Osteoblast (primary cell): ENCODE measurements around the gene MZF1. TPM values are rescaled to one million over a fixed set of nuclear protein-coding genes. Genes with fewer than 3 reads are reported as not detected.

Experiments
- DNase-seq: peaks from one replicate; pipeline ENCODE4 v3.0.0; 2011; ENCODE audit warnings: low spot score, mixed read lengths; ENCODE audit not compliant: insufficient read length; ENCODE audit errors: missing footprints
- H2AFZ ChIP-seq: 2 replicates; pipeline ENCODE4 v1.6.0; 2011; ENCODE audit warnings: mild to moderate bottlenecking, low read length
- H3K27ac ChIP-seq: 2 replicates; pipeline ENCODE4 v1.5.1; 2011; ENCODE audit warnings: mild to moderate bottlenecking, low read depth, low read length, moderate library complexity
- H3K27me3 ChIP-seq: 2 replicates; pipeline ENCODE4 v1.6.0; 2012; ENCODE audit warnings: mild to moderate bottlenecking, control low read depth, inconsistent platforms, low read length, moderate library complexity; ENCODE audit not compliant: insufficient read depth
- H3K36me3 ChIP-seq: 2 replicates; pipeline ENCODE4 v1.5.1; 2011; ENCODE audit warnings: mild to moderate bottlenecking, low read length, control low read depth, moderate library complexity; ENCODE audit not compliant: insufficient read depth
- H3K4me1 ChIP-seq: 2 replicates; pipeline ENCODE4 v1.5.1; 2011; ENCODE audit warnings: mild to moderate bottlenecking, low read length, control low read depth, moderate library complexity; ENCODE audit not compliant: insufficient read depth
- H3K4me2 ChIP-seq: 2 replicates; pipeline ENCODE4 v1.6.0; 2011; ENCODE audit warnings: mild to moderate bottlenecking, low read length; ENCODE audit not compliant: insufficient read depth
- H3K4me3 ChIP-seq: fragments of 200-600 bp; sonication (generic); 3 replicates; pipeline ENCODE4 v1.5.1; 2012; ENCODE audit warnings: mild to moderate bottlenecking, low read length, inconsistent platforms; ENCODE audit not compliant: insufficient read depth
- H3K79me2 ChIP-seq: 2 replicates; pipeline ENCODE4 v1.6.0; 2012; ENCODE audit warnings: mild to moderate bottlenecking, low read length, control low read depth, inconsistent platforms; ENCODE audit not compliant: insufficient read depth
- H3K9me3 ChIP-seq: 2 replicates; pipeline ENCODE4 v1.5.1; 2011; ENCODE audit warnings: low read depth, low read length, control low read depth
- H4K20me1 ChIP-seq: 2 replicates; pipeline ENCODE4 v1.6.0; 2012; ENCODE audit warnings: mild to moderate bottlenecking, low read length, control low read depth; ENCODE audit not compliant: insufficient read depth
- CTCF ChIP-seq: IDR thresholded peaks from 2 replicates; pipeline ENCODE4 v1.5.1; 2011; ENCODE audit warnings: mild to moderate bottlenecking, low read depth, low read length, moderate library complexity; ENCODE audit errors: extremely low read depth
- total RNA-seq: library from RNA; depleted of rRNA; stranded (reverse); fragments of >200 nt; gene quantifications from 2 replicates; pipeline ENCODE4 v1.2.3, GENCODE V29; 2012

The MZF1 gene
- total RNA-seq, 1 donor, result 23.9 TPM

- peaks cover 6% of the 10 kb centered on the region for H3K27me3 ChIP-seq
- peak; percentile 78 for DNase-seq
- peak overlapping the region; percentile 57 for H2AFZ ChIP-seq
- H3K9me3 ChIP-seq, result no peaks in the 10 kb centered on the region
- H3K4me2 ChIP-seq, result peak overlapping the region; percentile 93
- peaks cover 35% of the 10 kb centered on the region for H3K4me1 ChIP-seq
- H3K36me3 ChIP-seq, result peaks cover 13% of the 10 kb centered on the region
- H3K79me2 ChIP-seq, result peaks cover 29% of the 10 kb centered on the region
- peaks cover 12% of the 10 kb centered on the region for H4K20me1 ChIP-seq
- H3K27ac ChIP-seq, result peak overlapping the region; percentile 99
- TF ChIP-seq CTCF, result no peak
- peak overlapping the region; percentile 87 for H3K4me3 ChIP-seq
Measured at GRCh38 chr19:58560007-58560887, 12.9 kb downstream of the MZF1 start.

- H3K4me3 ChIP-seq, result peak overlapping the region; percentile 87
- peaks cover 33% of the 10 kb centered on the region for H3K79me2 ChIP-seq
- H3K4me2 ChIP-seq, result peak overlapping the region; percentile 93
- H4K20me1 ChIP-seq, result peaks cover 12% of the 10 kb centered on the region
- peak; percentile 100 for DNase-seq
- peak overlapping the region; percentile 99 for H3K27ac ChIP-seq
- H3K27me3 ChIP-seq, result peaks cover 6% of the 10 kb centered on the region
- no peaks in the 10 kb centered on the region for H3K9me3 ChIP-seq
- peaks cover 13% of the 10 kb centered on the region for H3K36me3 ChIP-seq
- peak overlapping the region; percentile 92 for H2AFZ ChIP-seq
- no peak for TF ChIP-seq CTCF
- peaks cover 39% of the 10 kb centered on the region for H3K4me1 ChIP-seq
Measured at GRCh38 chr19:58559275-58560006, 13.7 kb downstream of the MZF1 start.

- H3K4me2 ChIP-seq, result peak overlapping the region; percentile 93
- TF ChIP-seq CTCF, result no peak
- peak; percentile 100 for DNase-seq
- peak overlapping the region; percentile 99 for H3K27ac ChIP-seq
- H3K9me3 ChIP-seq, result no peaks in the 10 kb centered on the region
- peaks cover 12% of the 10 kb centered on the region for H4K20me1 ChIP-seq
- peaks cover 6% of the 10 kb centered on the region for H3K27me3 ChIP-seq
- peak overlapping the region; percentile 87 for H3K4me3 ChIP-seq
- peak overlapping the region; percentile 92 for H2AFZ ChIP-seq
- peaks cover 46% of the 10 kb centered on the region for H3K4me1 ChIP-seq
- H3K79me2 ChIP-seq, result peaks cover 40% of the 10 kb centered on the region
- H3K36me3 ChIP-seq, result peaks cover 16% of the 10 kb centered on the region
Measured at GRCh38 chr19:58558623-58559274, 14.4 kb downstream of the MZF1 start.
